Fibroblast of pulmonary artery (primary cell): ENCODE data around the gene NUTF2.

Source experiments
- DNase-seq: peaks from one replicate; pipeline ENCODE4 v3.0.0-alpha.2; 2010; ENCODE audit warnings: low read depth
- H3K4me3 ChIP-seq: replicated peaks from 2 replicates; pipeline ENCODE4 v1.5.1; 2011; ENCODE audit warnings: low read depth, mild to moderate bottlenecking, control low read depth, low read length, moderate library complexity
- TF ChIP-seq, protein P1 (sequence below): IDR thresholded peaks from 2 replicates; pipeline ENCODE4 v1.5.1; 2011; ENCODE audit warnings: mild to moderate bottlenecking, control low read depth, low read length, inconsistent platforms; ENCODE audit errors: missing control alignments

Gene NUTF2

DNA sequence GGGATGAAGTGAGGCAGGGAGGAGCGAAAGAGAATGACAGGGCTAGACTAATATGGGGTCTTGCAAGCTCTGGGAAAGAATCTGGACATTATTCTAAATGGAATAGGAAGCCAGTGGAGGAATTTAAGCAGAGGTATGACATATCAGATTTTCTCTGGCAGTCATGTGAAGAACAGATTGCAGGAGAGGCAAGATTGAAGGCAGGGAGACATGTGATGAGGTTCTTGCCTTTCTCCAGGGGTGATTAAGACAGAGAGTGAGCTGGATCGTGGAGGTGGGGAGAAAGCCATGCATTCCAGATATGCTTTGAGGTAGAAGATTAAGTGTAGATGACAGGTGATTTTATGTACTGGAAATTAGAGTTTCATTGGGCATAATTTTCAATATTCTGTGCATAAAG lies 8.9 kb upstream of the NUTF2 start:
- no peak overlapping the region for H3K4me3 ChIP-seq
- DNase-seq = no peak
- TF ChIP-seq, protein P1, sequence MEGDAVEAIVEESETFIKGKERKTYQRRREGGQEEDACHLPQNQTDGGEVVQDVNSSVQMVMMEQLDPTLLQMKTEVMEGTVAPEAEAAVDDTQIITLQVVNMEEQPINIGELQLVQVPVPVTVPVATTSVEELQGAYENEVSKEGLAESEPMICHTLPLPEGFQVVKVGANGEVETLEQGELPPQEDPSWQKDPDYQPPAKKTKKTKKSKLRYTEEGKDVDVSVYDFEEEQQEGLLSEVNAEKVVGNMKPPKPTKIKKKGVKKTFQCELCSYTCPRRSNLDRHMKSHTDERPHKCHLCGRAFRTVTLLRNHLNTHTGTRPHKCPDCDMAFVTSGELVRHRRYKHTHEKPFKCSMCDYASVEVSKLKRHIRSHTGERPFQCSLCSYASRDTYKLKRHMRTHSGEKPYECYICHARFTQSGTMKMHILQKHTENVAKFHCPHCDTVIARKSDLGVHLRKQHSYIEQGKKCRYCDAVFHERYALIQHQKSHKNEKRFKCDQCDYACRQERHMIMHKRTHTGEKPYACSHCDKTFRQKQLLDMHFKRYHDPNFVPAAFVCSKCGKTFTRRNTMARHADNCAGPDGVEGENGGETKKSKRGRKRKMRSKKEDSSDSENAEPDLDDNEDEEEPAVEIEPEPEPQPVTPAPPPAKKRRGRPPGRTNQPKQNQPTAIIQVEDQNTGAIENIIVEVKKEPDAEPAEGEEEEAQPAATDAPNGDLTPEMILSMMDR = no peak

DNA sequence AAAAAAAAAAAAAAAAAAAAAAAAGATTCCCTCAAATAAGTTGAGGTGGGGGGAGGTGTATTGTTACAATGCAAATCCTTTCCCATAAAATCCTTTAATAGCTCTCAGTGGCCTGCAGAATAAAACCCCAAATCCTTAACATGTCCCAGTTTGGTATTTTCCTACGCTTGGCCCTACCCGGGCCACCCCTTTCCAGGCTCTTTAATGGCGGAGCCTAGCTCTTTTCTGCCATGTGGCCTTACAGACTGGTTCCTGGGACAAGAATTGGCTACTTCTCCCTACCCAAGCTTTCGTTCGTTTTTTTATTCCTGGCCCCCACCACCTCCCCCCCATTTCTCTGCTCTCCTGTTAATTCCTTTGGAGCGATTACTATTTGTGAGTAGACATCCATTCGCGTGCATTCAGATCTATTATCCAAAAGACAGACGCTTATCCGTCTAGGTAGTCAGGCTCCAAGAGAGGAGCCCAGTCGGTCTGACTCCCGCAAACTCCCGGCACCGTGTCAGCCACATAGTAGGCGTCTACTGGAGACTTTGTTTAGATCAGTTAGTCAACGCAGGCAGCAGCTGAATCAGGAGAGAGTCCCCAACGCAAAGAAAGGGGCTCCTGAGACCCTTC lies 5.4 kb upstream of the NUTF2 start:
- TF ChIP-seq, protein P1 = no peak
- H3K4me3 ChIP-seq = peak overlapping the region; percentile 95
- DNase-seq = no peak

DNA sequence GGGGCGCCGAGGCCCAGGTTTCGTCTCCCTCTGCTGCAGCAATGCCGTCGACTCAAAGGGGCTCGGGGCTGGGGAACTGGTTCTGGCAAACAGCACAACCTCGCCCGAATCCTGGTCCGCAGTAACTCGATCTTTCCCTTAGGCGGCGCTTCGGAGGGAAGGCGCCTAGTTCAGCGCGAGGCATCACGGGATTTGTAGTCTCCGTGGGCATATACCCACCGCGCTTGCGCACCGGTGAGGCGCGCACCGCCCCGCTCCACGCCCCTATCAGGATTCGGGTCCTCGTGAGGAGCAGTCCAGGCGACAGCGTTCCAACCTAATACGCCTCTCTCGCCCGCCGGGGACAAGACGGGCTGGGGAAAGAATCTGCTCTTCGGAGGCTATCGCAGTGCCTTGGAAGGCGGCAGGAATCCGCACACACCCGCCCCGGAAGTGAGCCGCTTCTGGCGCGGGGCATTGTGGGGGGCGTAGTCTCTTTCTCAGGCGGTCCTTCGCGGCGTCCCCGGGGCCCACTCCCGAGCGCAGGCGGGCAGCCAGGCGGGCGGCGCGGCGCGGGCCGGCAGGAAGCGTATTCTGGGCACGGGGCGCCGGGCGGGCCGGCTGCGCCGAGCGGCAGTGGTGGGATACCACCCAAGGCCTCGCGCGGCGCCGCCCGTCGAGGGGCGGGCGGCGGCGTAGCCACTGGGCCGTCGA lies 4.8 kb upstream of the NUTF2 start, which contains the start of gene THAP11:
THAP11 (plus strand) TSS at position 505 of the 693 bp plus-strand sequence. CDS start 235 bp downstream, outside the sequence.
- H3K4me3 ChIP-seq = peak within 1 kb of the TSS; percentile 95
- peak; percentile 96 for DNase-seq
- TF ChIP-seq, protein P1 = peak; percentile 80

DNA sequence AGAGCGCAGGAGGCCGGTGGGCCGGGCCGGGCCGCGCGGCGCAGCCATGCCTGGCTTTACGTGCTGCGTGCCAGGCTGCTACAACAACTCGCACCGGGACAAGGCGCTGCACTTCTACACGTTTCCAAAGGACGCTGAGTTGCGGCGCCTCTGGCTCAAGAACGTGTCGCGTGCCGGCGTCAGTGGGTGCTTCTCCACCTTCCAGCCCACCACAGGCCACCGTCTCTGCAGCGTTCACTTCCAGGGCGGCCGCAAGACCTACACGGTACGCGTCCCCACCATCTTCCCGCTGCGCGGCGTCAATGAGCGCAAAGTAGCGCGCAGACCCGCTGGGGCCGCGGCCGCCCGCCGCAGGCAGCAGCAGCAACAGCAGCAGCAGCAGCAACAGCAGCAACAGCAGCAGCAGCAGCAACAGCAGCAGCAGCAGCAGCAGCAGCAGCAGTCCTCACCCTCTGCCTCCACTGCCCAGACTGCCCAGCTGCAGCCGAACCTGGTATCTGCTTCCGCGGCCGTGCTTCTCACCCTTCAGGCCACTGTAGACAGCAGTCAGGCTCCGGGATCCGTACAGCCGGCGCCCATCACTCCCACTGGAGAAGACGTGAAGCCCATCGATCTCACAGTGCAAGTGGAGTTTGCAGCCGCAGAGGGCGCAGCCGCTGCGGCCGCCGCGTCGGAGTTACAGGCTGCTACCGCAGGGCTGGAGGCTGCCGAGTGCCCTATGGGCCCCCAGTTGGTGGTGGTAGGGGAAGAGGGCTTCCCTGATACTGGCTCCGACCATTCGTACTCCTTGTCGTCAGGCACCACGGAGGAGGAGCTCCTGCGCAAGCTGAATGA lies 4.0 kb upstream of the NUTF2 start:
- H3K4me3 ChIP-seq = peak overlapping the region; percentile 95
- DNase-seq = peak; percentile 56
- TF ChIP-seq, protein P1 = peak; percentile 43

DNA sequence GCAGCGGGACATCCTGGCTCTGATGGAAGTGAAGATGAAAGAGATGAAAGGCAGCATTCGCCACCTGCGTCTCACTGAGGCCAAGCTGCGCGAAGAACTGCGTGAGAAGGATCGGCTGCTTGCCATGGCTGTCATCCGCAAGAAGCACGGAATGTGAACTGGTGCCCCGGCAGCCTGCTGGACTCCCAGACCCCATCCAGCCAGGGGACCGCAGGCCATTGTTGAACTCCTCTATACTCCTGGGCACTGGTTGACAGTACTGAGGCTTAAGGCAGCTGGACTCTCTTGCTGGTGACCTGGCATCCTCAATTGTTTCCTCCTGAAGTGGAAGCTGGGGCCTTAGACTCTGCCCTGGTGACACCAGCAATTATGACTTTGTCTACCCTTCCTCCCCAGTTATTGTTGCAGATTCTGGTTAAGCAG lies 3.4 kb upstream of the NUTF2 start:
- TF ChIP-seq, protein P1 = no peak
- no peak for DNase-seq
- peak overlapping the region; percentile 95 for H3K4me3 ChIP-seq

DNA sequence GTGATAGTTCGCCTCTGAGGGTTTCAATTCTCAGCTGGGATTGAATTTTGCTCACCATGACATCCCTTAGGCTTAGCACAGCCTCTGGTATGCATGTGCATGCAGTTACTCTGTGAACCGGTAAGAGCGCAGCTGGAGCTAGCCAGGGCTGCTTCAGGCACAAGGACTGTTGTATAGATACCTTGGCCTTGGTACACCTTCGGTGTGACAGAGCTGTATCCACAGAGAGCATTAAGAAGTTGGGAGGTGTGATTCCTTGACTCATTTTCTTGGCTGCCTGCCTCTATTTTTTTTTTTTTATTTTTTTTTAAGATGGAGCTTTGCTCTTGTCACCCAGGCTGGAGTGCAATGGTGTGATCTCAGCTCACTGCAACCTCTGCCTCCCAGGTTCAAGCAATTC lies 2.2 kb upstream of the NUTF2 start:
- DNase-seq = peak; percentile 33
- TF ChIP-seq, protein P1 = peak; percentile 6
- H3K4me3 ChIP-seq = peak overlapping the region; percentile 3
